ENCODE data around the gene CALR. TPM values are rescaled to one million over a fixed set of nuclear protein-coding genes. Genes with fewer than 3 reads are reported as not detected.
"Not testable (repeated sequence)": the region's sequence is repeated elsewhere in the genome, so short reads cannot be mapped to it uniquely, and the experiment has no call there.

Gene CALR
- total RNA-seq, 1 experiment from 2014 or later, result 606 TPM

- CTCF ChIA-PET, result no interaction called here
- peak within 1 kb of the TSS; percentile 69 for H3K27ac ChIP-seq
- peaks cover 63% of the 10 kb centered on the region for H3F3A ChIP-seq (ENCODE audit: insufficient read depth, low read depth)
- no peaks in the 10 kb centered on the region for H3K27me3 ChIP-seq (ENCODE audit: insufficient read depth, low read depth)
- DNase-seq, result peak; percentile 75 to 81
- BruUV-seq (replicated peaks), result no TSS peak
- POLR2A ChIA-PET (ENCODE audit: unreplicated experiment), result no interaction called here
- peak within 1 kb of the TSS; percentile 91 for H3K4me3 ChIP-seq
- no peaks in the 10 kb centered on the region for H3K9me2 ChIP-seq (ENCODE audit: insufficient read depth)
- TF ChIP-seq CTCF (conservative IDR thresholded peaks at IDR 0.05), result no peak
- no peak for TF ChIP-seq EZH2 (IDR thresholded peaks at IDR 0.05; ENCODE audit: low read depth)
- peaks cover 18% of the 10 kb centered on the region for H3K4me1 ChIP-seq (replicated peaks; ENCODE audit: insufficient read depth)
- H3K4me2 ChIP-seq, result peak within 1 kb of the TSS; percentile 95
- H4K20me1 ChIP-seq (ENCODE audit: insufficient read depth), result peaks cover 14% of the 10 kb centered on the region
- peaks cover 45% of the 10 kb centered on the region for H3K79me2 ChIP-seq (ENCODE audit: low read depth)
- intact Hi-C loops (cut with micrococcal nuclease; ENCODE audit: unreplicated experiment), result no loop called here
- H2AFZ ChIP-seq, result peak within 1 kb of the TSS; percentile 96
- H3K9me3 ChIP-seq (ENCODE audit: insufficient read depth, low read depth), result no peaks in the 10 kb centered on the region
- H3K36me3 ChIP-seq (ENCODE audit: low read depth), result 0 out of 2 replicates have a peak, but pooled peaks cover 10% of the 10 kb centered on the region
These were observed 18.3 kb downstream of the CALR start, which contains the start of gene GADD45GIP1 for GRCh38 chr19:12956446-12957388. GADD45GIP1 (minus strand) TSS chr19:12957223; CDS start chr19:12957212, 11 bp downstream.

GRCh38 chr19:12957389-12957952 lies 19.1 kb downstream of the CALR start:
- CTCF ChIA-PET; POLR2A ChIA-PET (ENCODE audit: unreplicated experiment); intact Hi-C loops (cut with micrococcal nuclease; ENCODE audit: unreplicated experiment); H3K9me2 ChIP-seq (ENCODE audit: insufficient read depth); DNase-seq; H3K9me3 ChIP-seq (ENCODE audit: insufficient read depth, low read depth); H3K36me3 ChIP-seq (ENCODE audit: low read depth); H3K27me3 ChIP-seq (ENCODE audit: insufficient read depth, low read depth); BruUV-seq (replicated peaks): not testable (repeated sequence)
- peak overlapping the region; percentile 69 for H3K27ac ChIP-seq
- H2AFZ ChIP-seq, result peak overlapping the region; percentile 96
- peak overlapping the region; percentile 95 for H3K4me2 ChIP-seq
- 0 out of 2 replicates have a peak, but pooled peaks have one; percentile 15 for TF ChIP-seq CTCF (conservative IDR thresholded peaks at IDR 0.05)
- peaks cover 18% of the 10 kb centered on the region for H3K4me1 ChIP-seq (replicated peaks; ENCODE audit: insufficient read depth)
- peaks cover 45% of the 10 kb centered on the region for H3K79me2 ChIP-seq (ENCODE audit: low read depth)
- peaks cover 12% of the 10 kb centered on the region for H4K20me1 ChIP-seq (ENCODE audit: insufficient read depth)
- peak overlapping the region; percentile 91 for H3K4me3 ChIP-seq
- H3F3A ChIP-seq (ENCODE audit: insufficient read depth, low read depth), result peaks cover 56% of the 10 kb centered on the region

DNA sequence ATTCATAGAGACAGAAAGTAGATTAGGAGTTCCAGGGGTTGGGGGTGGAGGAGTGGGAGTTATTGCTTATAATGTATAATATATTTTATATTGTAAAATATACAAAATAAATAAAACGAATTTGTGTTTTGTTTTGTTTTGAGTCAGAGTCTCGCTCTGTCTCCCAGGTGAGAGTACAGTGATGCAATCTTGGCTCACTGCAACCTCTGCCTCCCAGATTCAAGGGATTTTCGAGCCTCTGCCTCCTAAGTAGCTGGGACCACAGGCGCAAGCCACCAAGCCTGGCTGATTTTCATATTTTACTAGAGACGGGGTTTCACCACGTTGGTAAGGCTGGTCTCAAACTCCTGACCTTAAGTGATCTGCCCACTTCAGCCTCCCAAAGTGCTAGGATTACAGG lies 21.1 kb downstream of the CALR start:
- peaks cover 2% of the 10 kb centered on the region for H4K20me1 ChIP-seq (ENCODE audit: insufficient read depth)
- no peaks in the 10 kb centered on the region for H3K9me3 ChIP-seq (ENCODE audit: insufficient read depth, low read depth)
- no TSS peak for BruUV-seq (replicated peaks)
- no peaks in the 10 kb centered on the region for H3K27me3 ChIP-seq (ENCODE audit: insufficient read depth, low read depth)
- H3K4me2 ChIP-seq, result no peak overlapping the region
- no peak for TF ChIP-seq CTCF (conservative IDR thresholded peaks at IDR 0.05)
- no peak for TF ChIP-seq EZH2 (IDR thresholded peaks at IDR 0.05; ENCODE audit: low read depth)
- H3F3A ChIP-seq (ENCODE audit: insufficient read depth, low read depth), result peaks cover 42% of the 10 kb centered on the region
- CTCF ChIA-PET, result no interaction called here
- no peak for DNase-seq
- H3K79me2 ChIP-seq (ENCODE audit: low read depth), result peaks cover 32% of the 10 kb centered on the region
- intact Hi-C loops (cut with micrococcal nuclease; ENCODE audit: unreplicated experiment), result no loop called here
- POLR2A ChIA-PET (ENCODE audit: unreplicated experiment), result interaction anchor here (0.6 kb wide), 1 partner anchor 44 kb away, joined by 6 read pairs; no protein-coding TSS in a partner anchor
- no peaks in the 10 kb centered on the region for H3K9me2 ChIP-seq (ENCODE audit: insufficient read depth)
- H3K36me3 ChIP-seq (ENCODE audit: low read depth), result no peaks in the 10 kb centered on the region
- H3K27ac ChIP-seq, result no peak overlapping the region
- H3K4me1 ChIP-seq (replicated peaks; ENCODE audit: insufficient read depth), result peaks cover 18% of the 10 kb centered on the region
- no peak overlapping the region for H3K4me3 ChIP-seq
- H2AFZ ChIP-seq, result no peak overlapping the region

Data from PC-9 (cell line).